ENCODE results near the gene GGT1. TPM values are rescaled to one million over a fixed set of nuclear protein-coding genes. Genes with fewer than 3 reads are reported as not detected.

Gene GGT1
- total and polyA plus RNA-seq, 2 donors (not counting 3 experiments of a cell fraction or from before 2014, with no cell fraction given) = 1.8 to 2.0 TPM

DNA sequence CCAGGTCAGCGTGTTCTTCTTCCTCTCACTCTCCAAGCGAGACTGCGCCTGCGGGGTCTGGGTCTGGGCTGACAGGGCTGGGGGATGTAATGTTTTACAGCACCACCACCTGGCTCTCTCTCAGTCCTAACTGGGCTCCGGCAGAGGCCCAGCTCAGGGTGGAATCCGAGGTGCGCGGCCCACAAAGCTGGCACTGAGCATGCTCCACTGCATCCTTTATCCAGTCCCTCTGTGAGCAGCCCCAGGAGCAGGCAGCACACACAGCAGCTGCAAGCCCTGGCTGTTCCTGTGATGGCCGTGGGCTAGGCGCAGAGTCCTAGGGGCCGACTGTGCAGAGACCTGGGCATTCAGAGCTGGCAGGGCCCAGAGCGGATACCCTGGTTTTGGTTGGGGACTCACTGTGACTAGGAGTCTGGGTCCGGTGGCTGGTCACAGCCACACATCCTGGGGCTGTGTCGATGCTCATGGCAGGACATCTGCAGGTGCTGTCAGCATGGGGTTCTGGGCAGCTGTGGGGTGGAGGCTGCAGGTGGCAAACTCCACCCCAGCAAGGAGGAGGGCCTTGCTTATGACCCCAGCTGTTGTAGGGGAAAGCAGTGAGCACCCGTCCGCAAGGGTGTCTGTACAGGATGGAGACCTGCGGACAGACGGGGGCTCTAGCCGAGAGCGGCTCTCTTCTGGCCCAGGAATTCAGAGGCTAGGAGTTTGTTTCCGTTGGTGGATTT lies 14.1 kb upstream of the GGT1 start:
- intact Hi-C loops (cut with micrococcal nuclease) (no loop called here), dilution Hi-C loops (cut with MboI; ENCODE audit: extremely low pct_ligation_motif_present, low sequenced_read_pairs) (no loop called here)
- ChIA-PET POLR2A (no interaction called here), CTCF (no interaction called here)
- peaks cover 0 to 3% of the 10 kb centered on the region in 2 experiments for H3K36me3 ChIP-seq (ENCODE audit: control insufficient read depth in 2 of 2, extremely low read depth in 1 of 2, insufficient read depth in 2 of 2, low read length in 2 of 2)
- H2AFZ ChIP-seq (ENCODE audit: low read depth, low read length) = no peak overlapping the region
- no peak overlapping the region for H3K27ac ChIP-seq (ENCODE audit: insufficient read depth, low read depth, low read length)
- H3K4me1 ChIP-seq (ENCODE audit: control insufficient read depth, extremely low read depth, insufficient read depth, low read length) = peaks cover 7% of the 10 kb centered on the region
- DNase-seq (ENCODE audit: low read depth, low spot score) (no peak), FAIRE-seq (no peak)
- no TSS peak for BruUV-seq (replicated peaks)
- H3K9me1 ChIP-seq (replicated peaks; ENCODE audit: control insufficient read depth, extremely low read depth, insufficient read depth, low read length) = no peaks in the 10 kb centered on the region
- H3K4me3 ChIP-seq (replicated peaks in 1 of 3; ENCODE audit: insufficient read depth in 1 of 3, low read depth in 1 of 3, low read length in 3 of 3) = no peak overlapping the region
- H3K27me3 ChIP-seq (ENCODE audit: control insufficient read depth in 2 of 2, insufficient read depth in 2 of 2, low read length in 2 of 2) = no peaks in the 10 kb centered on the region
- H4K20me1 ChIP-seq (replicated peaks; ENCODE audit: control insufficient read depth, extremely low read depth, insufficient read depth, low read length) = no peaks in the 10 kb centered on the region
- TF ChIP-seq, protein P1, sequence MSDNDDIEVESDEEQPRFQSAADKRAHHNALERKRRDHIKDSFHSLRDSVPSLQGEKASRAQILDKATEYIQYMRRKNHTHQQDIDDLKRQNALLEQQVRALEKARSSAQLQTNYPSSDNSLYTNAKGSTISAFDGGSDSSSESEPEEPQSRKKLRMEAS (IDR thresholded peaks at IDR 0.05; ENCODE audit: insufficient read depth, insufficient read length) = no peak
- no peak for TF ChIP-seq JUN (IDR thresholded peaks at IDR 0.05; ENCODE audit: borderline replicate concordance, insufficient read depth, insufficient read length, low read depth)
- no peak for TF ChIP-seq FOS (IDR thresholded peaks at IDR 0.05; ENCODE audit: borderline replicate concordance, insufficient read depth, low read length)
- TF ChIP-seq POLR2AphosphoS5 (IDR thresholded peaks at IDR 0.05; ENCODE audit: insufficient read depth, low read depth, low read length) = no peak
- H3K9ac ChIP-seq (replicated peaks; ENCODE audit: extremely low read depth, insufficient read depth, low read length) = no peak overlapping the region
- H3K79me2 ChIP-seq (ENCODE audit: control insufficient read depth, insufficient read depth, low read length) = no peaks in the 10 kb centered on the region
- H3K9me3 ChIP-seq (replicated peaks; ENCODE audit: control insufficient read depth, insufficient read depth, low read length) = no peaks in the 10 kb centered on the region
- H3K4me2 ChIP-seq (ENCODE audit: insufficient read depth, low read length) = no peak overlapping the region

DNA sequence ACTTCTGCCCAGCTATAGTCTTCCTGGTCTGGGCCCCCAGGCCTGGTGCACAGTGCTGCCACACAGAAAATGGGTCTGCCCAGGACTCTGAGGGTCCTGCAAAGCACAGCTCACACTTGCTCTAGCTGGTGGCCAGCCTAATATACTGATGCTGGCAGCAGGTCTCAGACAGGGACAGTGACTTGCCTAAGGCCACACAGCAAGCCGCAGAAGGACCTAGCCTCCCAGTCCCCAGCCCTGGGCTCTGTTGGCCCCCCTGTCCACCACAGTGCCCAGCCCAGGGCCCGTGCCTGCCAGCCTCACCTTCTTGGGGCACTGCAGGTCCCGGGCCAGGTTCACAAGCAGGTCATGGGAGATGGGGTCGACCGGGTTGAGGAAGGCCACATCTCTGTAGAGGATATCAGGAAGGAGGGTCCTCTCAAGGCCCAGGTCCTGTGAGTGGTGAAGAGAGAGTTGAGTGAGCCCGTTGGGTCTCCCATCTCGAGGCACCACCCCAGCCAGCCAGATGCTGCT lies 13.4 kb upstream of the GGT1 start:
- no peak overlapping the region for H3K4me2 ChIP-seq (ENCODE audit: insufficient read depth, low read length)
- H3K27ac ChIP-seq (ENCODE audit: insufficient read depth, low read depth, low read length) = no peak overlapping the region
- peaks cover 7% of the 10 kb centered on the region for H3K4me1 ChIP-seq (ENCODE audit: control insufficient read depth, extremely low read depth, insufficient read depth, low read length)
- no peak overlapping the region for H3K4me3 ChIP-seq (replicated peaks in 1 of 3; ENCODE audit: insufficient read depth in 1 of 3, low read depth in 1 of 3, low read length in 3 of 3)
- intact Hi-C loops (cut with micrococcal nuclease) (no loop called here), dilution Hi-C loops (cut with MboI; ENCODE audit: extremely low pct_ligation_motif_present, low sequenced_read_pairs) (no loop called here)
- peaks cover 0 to 3% of the 10 kb centered on the region in 2 experiments for H3K36me3 ChIP-seq (ENCODE audit: control insufficient read depth in 2 of 2, extremely low read depth in 1 of 2, insufficient read depth in 2 of 2, low read length in 2 of 2)
- CTCF ChIA-PET = interaction anchor here (1.4 kb wide), 1 partner anchor 214 kb away, joined by 3 read pairs; no protein-coding TSS in a partner anchor
- no peaks in the 10 kb centered on the region for H3K9me3 ChIP-seq (replicated peaks; ENCODE audit: control insufficient read depth, insufficient read depth, low read length)
- H3K79me2 ChIP-seq (ENCODE audit: control insufficient read depth, insufficient read depth, low read length) = no peaks in the 10 kb centered on the region
- no TSS peak for BruUV-seq (replicated peaks)
- no peaks in the 10 kb centered on the region for H3K9me1 ChIP-seq (replicated peaks; ENCODE audit: control insufficient read depth, extremely low read depth, insufficient read depth, low read length)
- TF ChIP-seq GATA2 (IDR thresholded peaks at IDR 0.05; ENCODE audit: insufficient read depth, insufficient read length, low read depth, low read length) (no peak), MYC (IDR thresholded peaks at IDR 0.05; ENCODE audit: low read depth, low read length) (no peak), POLR2A (IDR thresholded peaks at IDR 0.05; ENCODE audit: low read depth, low read length) (no peak), POLR2AphosphoS5 (IDR thresholded peaks at IDR 0.05; ENCODE audit: insufficient read depth, low read depth, low read length) (no peak), EZH2 (IDR thresholded peaks at IDR 0.05; ENCODE audit: borderline replicate concordance, low read depth, low read length, severe bottlenecking) (no peak), FOS (IDR thresholded peaks at IDR 0.05; ENCODE audit: borderline replicate concordance, insufficient read depth, low read length) (no peak), JUN (IDR thresholded peaks at IDR 0.05; ENCODE audit: borderline replicate concordance, insufficient read depth, insufficient read length, low read depth) (no peak)
- TF ChIP-seq, protein P2, sequence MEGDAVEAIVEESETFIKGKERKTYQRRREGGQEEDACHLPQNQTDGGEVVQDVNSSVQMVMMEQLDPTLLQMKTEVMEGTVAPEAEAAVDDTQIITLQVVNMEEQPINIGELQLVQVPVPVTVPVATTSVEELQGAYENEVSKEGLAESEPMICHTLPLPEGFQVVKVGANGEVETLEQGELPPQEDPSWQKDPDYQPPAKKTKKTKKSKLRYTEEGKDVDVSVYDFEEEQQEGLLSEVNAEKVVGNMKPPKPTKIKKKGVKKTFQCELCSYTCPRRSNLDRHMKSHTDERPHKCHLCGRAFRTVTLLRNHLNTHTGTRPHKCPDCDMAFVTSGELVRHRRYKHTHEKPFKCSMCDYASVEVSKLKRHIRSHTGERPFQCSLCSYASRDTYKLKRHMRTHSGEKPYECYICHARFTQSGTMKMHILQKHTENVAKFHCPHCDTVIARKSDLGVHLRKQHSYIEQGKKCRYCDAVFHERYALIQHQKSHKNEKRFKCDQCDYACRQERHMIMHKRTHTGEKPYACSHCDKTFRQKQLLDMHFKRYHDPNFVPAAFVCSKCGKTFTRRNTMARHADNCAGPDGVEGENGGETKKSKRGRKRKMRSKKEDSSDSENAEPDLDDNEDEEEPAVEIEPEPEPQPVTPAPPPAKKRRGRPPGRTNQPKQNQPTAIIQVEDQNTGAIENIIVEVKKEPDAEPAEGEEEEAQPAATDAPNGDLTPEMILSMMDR (IDR thresholded peaks at IDR 0.05; ENCODE audit: extremely low read depth in 1 of 2, insufficient read depth in 1 of 2, low read depth in 1 of 2, low read length in 2 of 2) = no peak
- TF ChIP-seq, protein P1 (IDR thresholded peaks at IDR 0.05; ENCODE audit: insufficient read depth, insufficient read length) = no peak
- POLR2A ChIA-PET = no interaction called here
- FAIRE-seq (no peak), DNase-seq (ENCODE audit: low read depth, low spot score) (no peak)
- H4K20me1 ChIP-seq (replicated peaks; ENCODE audit: control insufficient read depth, extremely low read depth, insufficient read depth, low read length) = no peaks in the 10 kb centered on the region
- no peak overlapping the region for H2AFZ ChIP-seq (ENCODE audit: low read depth, low read length)
- H3K9ac ChIP-seq (replicated peaks; ENCODE audit: extremely low read depth, insufficient read depth, low read length) = no peak overlapping the region
- no peaks in the 10 kb centered on the region for H3K27me3 ChIP-seq (ENCODE audit: control insufficient read depth in 2 of 2, insufficient read depth in 2 of 2, low read length in 2 of 2)
